K562 (cell line): ENCODE measurements around the gene PHKB. TPM values are rescaled to one million over a fixed set of nuclear protein-coding genes. Genes with fewer than 3 reads are reported as not detected.

Experiments used
- ATAC-seq: fragments of 200-7000 bp; cut with Tn5 transposase; 3 replicates; pipeline ENCODE4 v1.9.1; 2020; ENCODE audit warnings: moderate library complexity
- BruUV-seq: library from RNA; stranded (reverse); fragments of 400-500 nt; replicated peaks from 2 replicates; lab custom pipeline; 2021; lab: Mats Ljungman, UMichigan
- CTCF ChIA-PET: fragments of 300-600 bp; formaldehyde crosslinking; extraction: SDS; loops from one replicate; lab custom pipeline; 2021; ENCODE audit warnings: low intra/inter-chr PET ratio; lab: Yijun Ruan, JAX
- POLR2A ChIA-PET: fragments of 300-600, 350-650 bp; sonication (Branson Sonifier 250); formaldehyde crosslinking; extraction: SDS; loops from one replicate; lab custom pipeline; 2021; ENCODE audit warnings: antibody characterized with exemption, inconsistent platforms; lab: Yijun Ruan, JAX
- DNase-seq, 4 experiments: peaks; one replicate each; pipeline versions ENCODE4 v3.0.0 to v3.0.0-alpha.2; 2011 to 2018; ENCODE audit warnings: low spot score in 3 of 4, mixed read lengths in 3 of 4; ENCODE audit errors: extremely low read depth in 1 of 4
- FAIRE-seq: peaks from 2 replicates; lab custom pipeline; 2011; peaks lifted over from hg19 to GRCh38; lab: Jason Lieb, UNC
- H2AFZ ChIP-seq: 2 replicates; pipeline ENCODE4 v1.6.0; 2011; ENCODE audit warnings: low read depth, low read length, control low read depth, inconsistent platforms
- H3K27ac ChIP-seq: fragments of 200-600 bp; 3 replicates; pipeline ENCODE4 v1.8.0; 2011; ENCODE audit warnings: low read depth, mild to moderate bottlenecking, control low read depth, inconsistent platforms, low read length, moderate library complexity, mixed read lengths; ENCODE audit errors: extremely low read depth
- H3K27me3 ChIP-seq, 2 experiments: fragments of 300-600 bp in 1 of 2; 2 replicates in 1 of 2; 3 replicates in 1 of 2; pipeline versions ENCODE4 v1.6.0 to v1.8.0; 2011; ENCODE audit warnings: inconsistent platforms in 2 of 2, low read length in 2 of 2, mild to moderate bottlenecking in 1 of 2, mixed read lengths in 1 of 2, moderate library complexity in 1 of 2; ENCODE audit not compliant: control insufficient read depth in 2 of 2, insufficient read depth in 2 of 2
- H3K36me3 ChIP-seq: fragments of 300-600 bp; 3 replicates; pipeline ENCODE4 v1.8.0; 2011; ENCODE audit warnings: mild to moderate bottlenecking, low read length, inconsistent platforms; ENCODE audit not compliant: control insufficient read depth, insufficient read depth
- H3K4me1 ChIP-seq, 2 experiments: fragments of 200-600 bp in 1 of 2; replicated peaks in 1 of 2; 2 replicates in 1 of 2; 3 replicates in 1 of 2; pipeline versions ENCODE4 v1.5.1 to v1.8.0; 2011; ENCODE audit warnings: inconsistent platforms in 2 of 2, low read length in 2 of 2, mild to moderate bottlenecking in 1 of 2, mixed read lengths in 1 of 2, moderate library complexity in 1 of 2; ENCODE audit not compliant: control insufficient read depth in 2 of 2, insufficient read depth in 2 of 2
- H3K4me2 ChIP-seq: 2 replicates; pipeline ENCODE4 v1.6.1; 2011; ENCODE audit warnings: low read length, control low read depth, inconsistent platforms, mixed read lengths; ENCODE audit not compliant: insufficient read depth
- H3K4me3 ChIP-seq: fragments of 200-600 bp; sonication (generic), shearing (Covaris generic); 2 replicates; pipeline ENCODE4 v1.5.1; 2016; ENCODE audit warnings: control low read depth, inconsistent platforms
- H3K79me2 ChIP-seq: fragments of 200-600 bp; 3 replicates; pipeline ENCODE4 v1.8.0; 2011; ENCODE audit warnings: low read length, inconsistent platforms; ENCODE audit not compliant: control insufficient read depth, insufficient read depth
- H3K9ac ChIP-seq, 2 experiments: 2 replicates each; pipeline versions ENCODE4 v1.6.0 to v1.6.1; 2011; ENCODE audit warnings: low read depth in 2 of 2, low read length in 2 of 2, control low read depth in 1 of 2, inconsistent platforms in 1 of 2, mild to moderate bottlenecking in 1 of 2, mixed read lengths in 1 of 2; ENCODE audit not compliant: insufficient read depth in 1 of 2
- H3K9me1 ChIP-seq: one replicate; pipeline ENCODE4 v1.6.0; 2011; ENCODE audit warnings: inconsistent platforms, mild to moderate bottlenecking, low read length, moderate library complexity; ENCODE audit not compliant: control insufficient read depth, insufficient read depth
- H3K9me3 ChIP-seq: replicated peaks from 2 replicates; pipeline ENCODE4 v1.5.1; 2011; ENCODE audit warnings: low read depth, low read length, inconsistent platforms; ENCODE audit not compliant: control insufficient read depth, insufficient read depth
- H4K20me1 ChIP-seq: replicated peaks from 2 replicates; pipeline ENCODE4 v1.6.1; 2011; ENCODE audit warnings: low read length, inconsistent platforms, mixed read lengths; ENCODE audit not compliant: control insufficient read depth, insufficient read depth
- CBX2 ChIP-seq: fragments of 200-600 bp; sonication (generic); IDR thresholded peaks from one replicate; pipeline ENCODE4 v1.6.1; 2012; ENCODE audit warnings: mild to moderate bottlenecking, low read length, inconsistent platforms; ENCODE audit not compliant: insufficient read depth, poor library complexity, severe bottlenecking
- DPF2 ChIP-seq: fragments of 450-650 bp; IDR thresholded peaks from 2 replicates; pipeline ENCODE4 v1.6.1; 2016
- KLF13 ChIP-seq: fragments of 450-650 bp; IDR thresholded peaks from 2 replicates; pipeline ENCODE4 v1.6.1; 2016; ENCODE audit warnings: missing genetic modification characterization, low read depth, mild to moderate bottlenecking, missing compliant biosample characterization, moderate library complexity, borderline replicate concordance
- MXI1 ChIP-seq: IDR thresholded peaks from 2 replicates; pipeline ENCODE4 v1.6.1; 2011; ENCODE audit warnings: low read depth, mild to moderate bottlenecking, improper control_type of control experiment, low read length
- POLR2H ChIP-seq: IDR thresholded peaks from 2 replicates; pipeline ENCODE4 v1.6.1; 2016; ENCODE audit warnings: missing genetic modification characterization, low read depth, mild to moderate bottlenecking, control low read depth, missing compliant biosample characterization, moderate library complexity
- SMARCA4 ChIP-seq: fragments of 450-650 bp; IDR thresholded peaks from 2 replicates; pipeline ENCODE4 v1.6.1; 2016
- SMARCC2 ChIP-seq: fragments of 450-650 bp; IDR thresholded peaks from 2 replicates; pipeline ENCODE4 v1.6.1; 2017; ENCODE audit warnings: antibody characterized with exemption, moderate library complexity, mild to moderate bottlenecking, low read depth
- SP2 ChIP-seq: IDR thresholded peaks from 2 replicates; pipeline ENCODE4 v1.6.1; 2011; ENCODE audit warnings: mild to moderate bottlenecking, low read depth, low read length, moderate library complexity; ENCODE audit not compliant: poor library complexity, severe bottlenecking; ENCODE audit errors: extremely low read depth
- ZBTB1 ChIP-seq: sonication (generic); formaldehyde crosslinking; IDR thresholded peaks from 2 replicates; pipeline ENCODE4 v1.8.1; 2023; ENCODE audit warnings: missing genetic modification reagents, low read depth, mild to moderate bottlenecking, borderline replicate concordance
- ZNF121 ChIP-seq: sonication (generic); formaldehyde crosslinking; conservative IDR thresholded peaks from 2 replicates; pipeline ENCODE4 v1.8.0; 2022; ENCODE audit warnings: missing genetic modification reagents
- ZNF140 ChIP-seq: fragments of 250-450 bp; sonication (Bioruptor Pico); IDR thresholded peaks from 2 replicates; pipeline ENCODE4 v1.8.0; 2021; ENCODE audit warnings: moderate library complexity, mild to moderate bottlenecking, inconsistent platforms
- ZNF174 ChIP-seq: fragments of 250-450 bp; sonication (Bioruptor Pico); IDR thresholded peaks from 2 replicates; pipeline ENCODE4 v1.4.0; 2020; ENCODE audit warnings: mild to moderate bottlenecking
- ZNF766 ChIP-seq: fragments of 200-800 bp; sonication (Bioruptor generic); conservative IDR thresholded peaks from 2 replicates; pipeline ENCODE4 v1.6.1; 2016; ENCODE audit warnings: missing genetic modification characterization, missing compliant biosample characterization
- WGBS: fragments of 100-300 bp; shearing (Covaris generic); methylation state at CpG from one replicate; pipeline ENCODE4 v1.1.6; 2016; ENCODE audit warnings: low coverage, mixed read lengths; ENCODE audit not compliant: insufficient coverage; ENCODE audit errors: missing lambda C conversion rate; 5-methylcytosine and 5-hydroxymethylcytosine counted together
- in situ Hi-C: fragments of 300-500 bp; cut with MboI; formaldehyde crosslinking; loops from 4 replicates; pipeline ENCODE4 v1.15.0; 2018; ENCODE audit warnings: inconsistent platforms, mixed read lengths
- intact Hi-C: fragments of 100-400 bp; cut with micrococcal nuclease; formaldehyde crosslinking; loops from 2 replicates; pipeline ENCODE4 v1.14.2; 2022
- polyA plus RNA-seq, 8 experiments: library from polyadenylated mRNA; depleted of rRNA in 4 of 8; stranded (reverse) in 5 of 8; unstranded in 3 of 8; fragments of >200 nt; fragmentation: Nextera tagmentation in 2 of 8; fragmentation: Illumina TruSeq in 1 of 8; extraction: Ambion mirVana in 2 of 8; extraction: Trizol in 1 of 8; gene quantifications; 2 replicates each; pipeline versions ENCODE4 v1.2.1 to v1.2.3, GENCODE V29; 2011 to 2014; ENCODE audit warnings: inconsistent platforms in 1 of 8, missing spikeins in 1 of 8
- total RNA-seq, 7 experiments: library from RNA; depleted of rRNA in 6 of 7; stranded (reverse); fragments of >200 nt in 6 of 7; fragmentation: Illumina TruSeq in 2 of 7; extraction: Trizol in 2 of 7; gene quantifications; 2 replicates each; pipeline versions ENCODE4 v1.2.1 to v1.2.3, GENCODE V29; 2011 to 2021; ENCODE audit warnings: low replicate concordance in 1 of 7
- TF ChIP-seq, protein P1 (sequence below): sonication (generic); formaldehyde crosslinking; IDR thresholded peaks from 2 replicates; pipeline ENCODE4 v1.8.1; 2023; ENCODE audit warnings: mild to moderate bottlenecking, missing genetic modification reagents
- TF ChIP-seq, protein P2 (sequence below): fragments of 450-650 bp; IDR thresholded peaks from 2 replicates; pipeline ENCODE4 v1.6.1; 2018; ENCODE audit warnings: mild to moderate bottlenecking, low read depth; ENCODE audit not compliant: partially characterized antibody

Gene PHKB
- total and polyA plus RNA-seq, 9 of the 15 experiments (the other 6 are each of a cell fraction or from before 2014, with no cell fraction given), result 24.7 to 92.3 (median 67.0) TPM

DNA sequence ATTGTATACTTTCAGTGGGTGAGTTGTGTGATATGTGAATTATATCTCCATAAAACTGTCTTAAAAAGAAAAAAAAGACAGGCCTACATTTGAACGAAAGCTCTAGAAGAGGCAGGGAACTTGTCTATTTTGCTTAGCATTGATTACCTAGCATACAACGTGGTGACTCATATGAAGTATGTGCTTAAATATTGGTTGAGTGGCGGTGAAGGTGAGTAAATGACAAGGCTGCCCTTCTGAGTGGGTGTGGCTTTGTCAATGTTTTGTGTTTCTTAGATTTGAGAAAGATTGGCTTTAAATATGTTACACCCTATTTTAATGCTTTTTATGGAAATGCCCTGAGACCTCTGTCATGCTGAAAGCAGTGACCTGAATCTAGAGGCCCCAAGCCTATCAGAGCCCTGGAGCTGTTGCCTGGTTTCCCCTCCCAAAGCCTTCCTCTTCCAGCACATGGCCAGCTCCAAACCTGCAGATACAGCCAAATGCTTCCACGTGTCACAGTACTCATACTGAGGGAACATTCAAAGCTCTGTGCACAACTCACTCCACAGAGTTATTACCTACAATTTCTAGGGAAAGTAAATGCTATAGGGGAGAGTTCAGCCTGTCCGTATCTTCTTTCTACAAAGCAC, 260.0 kb downstream of the PHKB start:
- in situ Hi-C loops, result no loop called here
- ChIA-PET CTCF (no interaction called here), POLR2A (interaction anchor here (0.6 kb wide), 1 partner anchor 12 kb away, joined by 4 read pairs; no protein-coding TSS in a partner anchor)

More for the DNA sequence above, 260.0 kb downstream of the PHKB start:
- DNase-seq (no peak), ATAC-seq (no peak), FAIRE-seq (no peak)
- Histone ChIP-seq H3K27ac (no peak overlapping the region), H3K36me3 (no peaks in the 10 kb centered on the region), H3K9me3 (no peaks in the 10 kb centered on the region), H4K20me1 (no peaks in the 10 kb centered on the region; the same call in 1 of the 2 replicates), H2AFZ (0 out of 2 replicates have a peak overlapping the region, but pooled peaks have one; percentile 6), H3K4me3 (no peak overlapping the region), H3K9ac (no peak overlapping the region), H3K4me2 (no peak overlapping the region), H3K4me1 (no peaks in the 10 kb centered on the region), H3K27me3 (peaks cover 14 to 20% of the 10 kb centered on the region in 2 experiments; a peak in 3 of 5 replicates), H3K9me1 (no peaks in the 10 kb centered on the region), H3K79me2 (no peaks in the 10 kb centered on the region)
- 13% methylated on average over 5 of the region's 5 CpGs for WGBS
- TF ChIP-seq, protein P1, sequence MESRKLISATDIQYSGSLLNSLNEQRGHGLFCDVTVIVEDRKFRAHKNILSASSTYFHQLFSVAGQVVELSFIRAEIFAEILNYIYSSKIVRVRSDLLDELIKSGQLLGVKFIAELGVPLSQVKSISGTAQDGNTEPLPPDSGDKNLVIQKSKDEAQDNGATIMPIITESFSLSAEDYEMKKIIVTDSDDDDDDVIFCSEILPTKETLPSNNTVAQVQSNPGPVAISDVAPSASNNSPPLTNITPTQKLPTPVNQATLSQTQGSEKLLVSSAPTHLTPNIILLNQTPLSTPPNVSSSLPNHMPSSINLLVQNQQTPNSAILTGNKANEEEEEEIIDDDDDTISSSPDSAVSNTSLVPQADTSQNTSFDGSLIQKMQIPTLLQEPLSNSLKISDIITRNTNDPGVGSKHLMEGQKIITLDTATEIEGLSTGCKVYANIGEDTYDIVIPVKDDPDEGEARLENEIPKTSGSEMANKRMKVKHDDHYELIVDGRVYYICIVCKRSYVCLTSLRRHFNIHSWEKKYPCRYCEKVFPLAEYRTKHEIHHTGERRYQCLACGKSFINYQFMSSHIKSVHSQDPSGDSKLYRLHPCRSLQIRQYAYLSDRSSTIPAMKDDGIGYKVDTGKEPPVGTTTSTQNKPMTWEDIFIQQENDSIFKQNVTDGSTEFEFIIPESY (CRISPR knock-in tag), result no peak
- no peak for TF ChIP-seq POLR2H (tag)
- no peak for TF ChIP-seq ZNF121 (CRISPR knock-in tag)
- no peak for TF ChIP-seq KLF13 (tag)
- no peak for TF ChIP-seq ZNF766
- TF ChIP-seq CBX2, result no peak
- no peak for TF ChIP-seq SP2
- no peak for TF ChIP-seq ZBTB1 (CRISPR knock-in tag)
- TF ChIP-seq, protein P2, sequence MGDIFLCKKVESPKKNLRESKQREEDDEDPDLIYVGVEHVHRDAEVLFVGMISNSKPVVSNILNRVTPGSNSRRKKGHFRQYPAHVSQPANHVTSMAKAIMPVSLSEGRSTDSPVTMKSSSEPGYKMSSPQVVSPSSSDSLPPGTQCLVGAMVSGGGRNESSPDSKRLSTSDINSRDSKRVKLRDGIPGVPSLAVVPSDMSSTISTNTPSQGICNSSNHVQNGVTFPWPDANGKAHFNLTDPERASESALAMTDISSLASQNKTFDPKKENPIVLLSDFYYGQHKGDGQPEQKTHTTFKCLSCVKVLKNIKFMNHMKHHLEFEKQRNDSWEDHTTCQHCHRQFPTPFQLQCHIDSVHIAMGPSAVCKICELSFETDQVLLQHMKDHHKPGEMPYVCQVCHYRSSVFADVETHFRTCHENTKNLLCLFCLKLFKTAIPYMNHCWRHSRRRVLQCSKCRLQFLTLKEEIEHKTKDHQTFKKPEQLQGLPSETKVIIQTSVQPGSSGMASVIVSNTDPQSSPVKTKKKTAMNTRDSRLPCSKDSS, result no peak
- no peak for TF ChIP-seq SMARCA4
- no peak for TF ChIP-seq ZNF140 (CRISPR knock-in tag)
- no peak for TF ChIP-seq ZNF174
- TF ChIP-seq SMARCC2, result no peak
- no peak for TF ChIP-seq DPF2
- no peak for TF ChIP-seq MXI1
- intact Hi-C loops, result loop anchor here (10.0 kb wide), 1 partner anchor 64 kb away; no protein-coding TSS in a partner anchor
- no TSS peak for BruUV-seq
